GM19438 (cell line): Measurements from ENCODE around the gene SKI.
"Not testable (repeated sequence)": the region's sequence is repeated elsewhere in the genome, so short reads cannot be mapped to it uniquely, and the experiment has no call there.

ENCODE experiments used
- ATAC-seq: cut with Tn5 transposase; IDR thresholded peaks from one replicate; pipeline ENCODE4 v1.9.1; 2021; ENCODE audit warnings: low read depth; ENCODE audit not compliant: unreplicated experiment

SKI gene

DNA sequence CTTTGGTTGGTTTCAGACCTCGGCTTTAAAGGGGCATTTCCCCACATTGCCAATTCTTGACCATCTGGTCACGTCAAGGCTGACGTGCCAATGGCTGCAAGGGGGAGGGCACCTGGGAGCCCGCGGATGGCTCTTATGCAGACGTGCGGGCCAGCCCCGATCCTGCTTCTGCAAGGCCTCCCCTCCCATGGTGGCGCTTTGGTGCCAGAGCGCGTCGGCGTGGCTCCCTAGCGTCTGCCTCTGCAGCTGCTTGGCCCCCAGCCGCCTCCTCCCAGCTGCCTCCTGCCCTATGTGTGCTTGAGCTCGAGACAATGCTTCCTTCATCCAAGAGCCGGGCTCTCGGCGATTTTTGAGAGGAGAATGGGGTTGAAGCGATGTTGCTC lies 29.1 kb downstream of the SKI start:
- no peak for ATAC-seq

- no peak for ATAC-seq
These were observed 30.1 kb downstream of the SKI start for GRCh38 chr1:2258122-2258681.

DNA sequence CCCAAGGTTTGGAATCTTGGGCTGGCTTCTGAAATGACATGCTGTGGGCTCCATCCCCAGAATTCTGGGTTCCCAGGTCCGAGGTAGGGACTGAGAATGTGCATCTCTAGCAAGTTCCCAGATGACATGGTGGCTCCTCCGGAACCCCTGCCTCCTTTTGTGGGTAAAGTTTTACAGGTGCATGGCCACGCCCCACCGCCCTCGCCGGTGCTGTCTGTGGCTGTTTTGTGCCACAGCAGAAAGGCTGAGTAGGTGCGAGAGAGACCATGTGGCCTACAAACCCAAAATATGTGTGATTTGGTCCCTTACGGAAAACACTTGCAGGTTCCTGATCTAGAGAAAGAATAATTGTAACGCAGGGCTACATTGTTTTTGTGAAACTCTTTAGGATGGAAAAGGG lies 30.9 kb downstream of the SKI start:
- ATAC-seq = no peak

DNA sequence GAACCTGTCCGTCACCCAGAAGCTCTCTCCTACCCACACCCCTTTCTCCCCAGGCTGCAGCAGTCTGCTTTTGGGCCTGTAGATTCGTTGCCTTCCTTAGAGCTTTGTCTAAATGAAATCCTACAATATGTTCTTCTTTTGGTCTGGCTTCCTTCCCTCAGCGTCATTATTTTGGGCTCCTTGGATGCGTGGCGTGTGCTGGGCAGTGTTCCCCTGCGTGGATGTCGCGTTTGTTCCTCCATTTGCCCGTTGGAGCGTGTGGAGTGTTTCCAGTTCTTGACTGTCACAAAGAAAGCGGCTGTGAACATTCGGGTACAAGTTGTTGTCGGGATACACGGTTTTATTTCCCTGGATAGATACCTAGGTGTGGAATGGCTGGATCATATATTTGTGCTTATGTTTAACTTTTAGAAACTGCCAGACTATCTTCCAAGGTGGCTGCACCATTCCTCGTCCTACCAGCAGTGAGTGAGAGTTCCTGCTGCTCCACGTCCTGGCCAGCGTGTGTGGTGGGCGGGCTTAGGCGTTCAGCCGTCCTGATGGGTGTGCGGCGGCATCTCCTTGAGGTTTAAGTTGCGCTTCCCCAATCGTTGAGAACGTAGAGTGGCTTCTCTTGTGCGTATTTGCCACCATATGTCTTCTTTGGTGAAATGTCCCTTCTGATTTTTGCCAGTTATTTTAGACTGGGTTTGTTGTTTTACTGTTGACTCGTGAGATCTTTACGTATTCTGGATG lies 31.7 kb downstream of the SKI start:
- no peak for ATAC-seq

DNA sequence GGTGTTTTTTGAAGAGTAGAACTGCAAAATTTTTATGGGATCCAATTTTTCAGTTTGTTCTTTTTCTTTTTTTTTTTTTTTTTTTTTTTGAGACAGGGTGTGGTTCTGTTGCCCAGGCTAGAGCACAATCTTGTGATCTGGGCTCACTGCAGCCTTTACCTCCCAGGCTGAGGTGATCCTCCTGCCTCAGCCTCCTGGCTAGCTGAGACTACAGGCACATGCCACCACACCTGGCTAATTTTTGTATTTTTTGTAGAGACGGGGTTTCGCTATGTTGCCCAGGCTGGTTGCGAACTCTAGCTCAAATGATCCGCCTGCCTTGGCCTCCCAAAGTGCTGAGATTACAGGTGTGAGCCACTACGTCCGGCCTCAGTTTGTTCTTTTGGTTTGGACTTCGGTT lies 32.4 kb downstream of the SKI start:
- not testable (repeated sequence) for ATAC-seq

- no peak for ATAC-seq
These were observed 32.8 kb downstream of the SKI start for GRCh38 chr1:2260917-2261316.

DNA sequence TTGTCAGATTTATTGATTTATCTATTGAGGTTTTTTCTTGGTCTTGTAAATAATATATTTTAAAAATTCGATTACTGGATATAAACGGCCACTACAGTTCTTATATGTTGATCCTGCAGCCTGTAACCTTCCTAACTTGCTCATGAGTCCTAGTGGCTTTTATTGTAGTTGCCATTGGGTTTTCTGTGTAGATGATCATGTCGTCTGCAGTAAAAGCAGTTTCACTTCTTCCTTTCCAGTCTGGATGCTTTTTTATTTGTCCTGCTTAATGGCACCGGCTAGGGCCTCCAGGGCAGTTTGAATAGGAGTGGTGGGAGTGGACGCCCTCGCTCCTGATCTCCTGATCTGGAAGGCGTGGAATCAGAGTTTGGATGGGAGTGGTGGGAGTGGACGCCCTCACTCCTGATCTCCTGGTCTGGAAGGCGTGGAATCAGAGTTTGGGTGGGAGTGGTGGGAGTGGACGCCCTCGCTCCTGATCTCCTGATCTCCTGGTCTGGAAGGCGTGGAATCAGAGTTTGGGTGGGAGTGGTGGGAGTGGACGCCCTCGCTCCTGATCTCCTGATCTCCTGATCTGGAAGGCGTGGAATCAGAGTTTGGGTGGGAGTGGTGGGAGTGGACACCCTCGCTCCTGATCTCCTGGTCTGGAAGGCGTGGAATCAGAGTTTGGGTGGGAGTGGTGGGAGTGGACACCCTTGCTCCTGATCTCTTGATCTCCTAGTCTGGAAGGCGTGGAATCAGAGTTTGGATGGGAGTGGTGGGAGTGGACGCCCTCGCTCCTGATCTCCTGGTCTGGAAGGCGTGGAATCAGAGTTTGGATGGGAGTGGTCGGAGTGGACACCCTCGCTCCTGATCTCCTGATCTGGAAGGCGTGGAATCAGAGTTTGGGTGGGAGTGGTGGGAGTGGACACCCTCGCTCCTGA lies 33.6 kb downstream of the SKI start:
- ATAC-seq = not testable (repeated sequence)

GRCh38 chr1:2266301-2266975 lies 38.3 kb downstream of the SKI start:
- ATAC-seq = no peak

DNA sequence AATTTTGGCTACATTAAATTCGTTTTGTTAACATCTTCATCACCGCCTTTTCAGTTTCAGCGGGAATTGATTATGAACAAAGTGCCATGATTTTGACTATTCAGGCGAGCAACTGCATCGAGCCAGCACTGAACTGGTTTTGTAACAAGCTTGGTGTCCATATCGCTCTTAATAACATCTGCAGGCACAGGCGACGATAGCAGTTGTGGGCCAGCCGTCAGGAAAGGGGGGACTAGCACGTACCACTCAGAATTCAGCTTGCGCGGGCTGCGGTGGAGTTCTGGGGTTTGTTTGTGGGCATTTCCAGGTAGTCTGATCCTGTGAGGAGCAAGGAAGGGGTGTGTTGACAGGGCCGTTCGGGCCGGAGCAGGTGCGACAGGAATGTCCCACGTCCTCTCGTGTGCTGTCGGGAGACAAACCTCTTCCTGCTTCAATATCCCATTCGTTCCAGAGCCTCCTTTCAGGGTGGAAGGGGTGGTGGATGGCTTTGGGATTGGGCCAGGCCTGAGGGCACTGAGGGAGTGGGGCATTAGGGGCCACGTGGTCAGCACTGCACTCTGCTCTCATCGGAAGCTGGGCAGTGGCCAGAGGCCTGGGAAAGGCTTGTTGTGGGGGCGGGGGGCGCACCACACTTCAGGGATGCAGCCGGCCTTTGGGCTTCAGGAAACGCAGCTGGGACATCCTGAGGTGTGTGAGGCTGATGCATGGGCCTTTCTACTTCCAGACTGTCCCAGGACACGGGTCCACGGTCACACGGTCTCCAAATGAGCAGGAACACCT lies 39.1 kb downstream of the SKI start:
- ATAC-seq = no peak

DNA sequence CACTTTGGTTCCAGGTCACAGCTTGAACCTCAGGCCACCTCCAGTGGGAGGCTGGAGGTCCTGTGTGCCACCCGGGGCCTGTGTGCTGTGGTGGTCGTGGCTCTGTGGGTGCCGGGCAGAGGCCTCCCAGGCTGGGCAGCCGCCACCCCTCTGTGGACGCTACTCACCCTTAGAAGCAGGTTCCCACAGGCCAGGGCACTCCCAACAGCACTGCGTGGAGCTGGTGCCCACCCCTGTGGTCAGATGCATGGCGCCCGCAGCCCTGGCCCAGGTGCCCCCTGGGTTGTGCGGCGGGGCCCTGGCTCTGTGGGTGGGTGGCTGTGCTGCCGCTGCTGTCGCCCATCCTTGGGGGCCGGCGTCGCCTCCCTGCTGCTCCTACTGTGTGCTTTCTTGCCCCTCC lies 39.7 kb downstream of the SKI start:
- no peak for ATAC-seq

GRCh38 chr1:2268285-2269056 lies 40.4 kb downstream of the SKI start:
- no peak for ATAC-seq

GRCh38 chr1:2269193-2269921 lies 41.2 kb downstream of the SKI start:
- no peak for ATAC-seq

DNA sequence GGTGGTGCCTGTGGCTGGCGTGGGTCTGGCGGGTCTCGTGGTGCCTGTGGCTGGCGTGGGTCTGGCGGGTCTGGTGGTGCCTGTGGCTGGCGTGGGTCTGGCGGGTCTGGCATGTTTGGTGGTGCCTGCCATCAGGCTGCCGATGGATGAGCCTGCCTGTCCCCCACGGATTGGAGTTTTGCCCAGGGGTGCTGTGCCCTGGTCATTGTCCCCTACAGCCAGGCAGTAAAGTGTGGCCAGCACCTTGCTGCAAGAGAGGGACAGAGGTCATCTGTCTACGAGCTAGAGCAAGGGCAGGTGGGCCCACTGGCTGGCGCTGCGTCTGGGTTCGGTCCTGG lies 41.8 kb downstream of the SKI start:
- ATAC-seq = no peak

DNA sequence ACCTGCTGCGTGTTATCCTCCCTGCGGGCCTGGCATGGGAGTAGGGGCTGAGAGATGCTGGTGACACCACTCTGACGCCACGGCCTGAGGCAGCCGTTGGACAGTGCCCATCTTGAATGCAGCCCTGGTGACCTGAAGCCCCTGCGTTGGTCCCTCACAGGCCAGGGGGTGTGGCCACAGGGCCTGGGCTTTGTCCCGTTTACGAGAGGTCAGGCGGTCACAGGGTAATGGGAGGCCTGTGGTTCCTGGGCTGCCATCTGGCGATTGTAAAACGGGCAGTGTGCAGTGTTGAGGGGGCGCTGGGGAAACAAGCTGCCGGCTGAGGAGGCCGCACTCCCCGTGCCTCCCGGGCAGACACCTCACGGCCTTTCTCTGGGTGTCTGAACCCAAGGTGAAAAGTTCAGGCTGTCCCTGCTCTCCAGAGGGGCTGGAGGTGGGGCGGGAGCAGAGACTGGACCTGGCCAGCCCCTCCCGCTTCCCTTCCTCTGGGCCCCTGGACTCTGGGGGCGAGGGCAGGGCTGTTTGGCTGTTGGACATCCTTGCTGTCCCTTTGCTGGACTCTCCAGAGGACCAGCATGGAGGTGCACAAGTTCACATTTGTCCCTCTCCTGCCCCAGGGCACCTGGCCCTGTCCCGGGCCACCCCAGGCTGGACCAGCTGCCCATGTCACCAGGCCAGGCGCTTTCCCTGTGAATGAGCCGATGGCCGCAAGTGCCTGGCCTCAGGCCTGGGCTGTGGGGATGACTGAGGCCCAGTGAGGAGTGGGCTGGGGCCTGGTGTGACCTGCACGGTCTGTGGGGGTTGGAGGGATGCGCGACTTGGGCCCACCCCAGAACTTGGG lies 42.4 kb downstream of the SKI start:
- ATAC-seq = no peak

- no peak for ATAC-seq
These were observed 43.1 kb downstream of the SKI start for GRCh38 chr1:2271211-2271721.

DNA sequence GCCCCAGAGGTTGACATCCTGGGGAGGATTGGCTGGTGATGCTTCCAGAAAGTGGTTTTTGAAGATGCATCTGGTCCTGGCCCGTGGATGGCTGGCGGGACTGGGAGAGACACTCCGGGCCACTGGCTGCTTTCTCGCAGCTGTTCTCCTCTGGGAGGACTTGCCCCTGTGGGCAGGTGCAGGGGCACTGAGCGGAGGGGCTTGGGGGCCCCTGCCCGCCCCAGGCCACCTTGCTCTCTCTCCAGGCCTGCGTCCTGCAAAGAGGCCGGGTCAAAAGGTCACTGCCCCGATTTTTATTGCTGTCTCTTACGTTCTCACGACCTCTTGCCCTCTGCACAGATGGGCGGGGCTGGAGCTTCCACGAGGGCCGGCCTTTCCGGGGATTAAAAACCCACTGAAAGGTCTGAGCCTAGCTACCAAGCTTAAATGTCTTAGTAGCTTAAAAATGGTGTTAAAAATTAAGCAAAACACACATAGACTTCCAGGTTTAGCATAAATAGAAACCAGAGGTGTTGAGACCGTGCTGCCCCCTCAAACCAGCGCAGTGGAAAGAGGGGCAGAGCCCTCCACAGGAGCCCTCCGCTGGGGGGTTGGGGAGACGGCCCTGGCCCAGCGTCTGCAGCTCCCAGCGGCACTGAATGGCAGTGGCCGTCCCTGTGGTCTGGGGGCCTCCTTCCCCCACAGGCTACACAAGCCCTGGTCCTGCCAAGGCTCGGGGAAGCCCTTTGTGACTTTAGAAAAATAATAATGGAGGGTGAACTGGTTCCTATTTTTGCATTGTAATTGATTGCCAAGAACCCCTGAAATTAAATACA lies 43.9 kb downstream of the SKI start:
- no peak for ATAC-seq
